SK-N-SH (cell line): ENCODE results near the gene RAE1.

ENCODE experiments used
- EZH2phosphoT487 ChIP-seq: fragments of 200-600 bp; sonication (generic); IDR thresholded peaks from 2 replicates; pipeline ENCODE4 v1.6.1; 2017; ENCODE audit warnings: low read depth, mixed run types, mild to moderate bottlenecking, antibody characterized with exemption, moderate library complexity, borderline replicate concordance
- MAX ChIP-seq: IDR thresholded peaks from 2 replicates; pipeline ENCODE4 v1.4.0; 2012; ENCODE audit warnings: low read depth
- NFIC ChIP-seq: IDR thresholded peaks from 2 replicates; pipeline ENCODE4 v1.4.0; 2012; ENCODE audit warnings: borderline replicate concordance
- POLR2AphosphoS5 ChIP-seq: IDR thresholded peaks from 2 replicates; pipeline ENCODE4 v1.6.1; 2012; ENCODE audit warnings: low read depth, low read length
- RAD21 ChIP-seq: IDR thresholded peaks from 2 replicates; pipeline ENCODE4 v1.6.1; 2012; ENCODE audit warnings: mild to moderate bottlenecking, low read length
- TEAD4 ChIP-seq: IDR thresholded peaks from 2 replicates; pipeline ENCODE4 v1.4.0; 2012; ENCODE audit warnings: mild to moderate bottlenecking, borderline replicate concordance; ENCODE audit not compliant: insufficient read depth
- TF ChIP-seq, protein P1 (sequence below): fragments of 200-600 bp; sonication (generic); IDR thresholded peaks from 2 replicates; pipeline ENCODE4 v1.6.1; 2017; ENCODE audit warnings: antibody characterized with exemption, mild to moderate bottlenecking, moderate library complexity

DNA sequence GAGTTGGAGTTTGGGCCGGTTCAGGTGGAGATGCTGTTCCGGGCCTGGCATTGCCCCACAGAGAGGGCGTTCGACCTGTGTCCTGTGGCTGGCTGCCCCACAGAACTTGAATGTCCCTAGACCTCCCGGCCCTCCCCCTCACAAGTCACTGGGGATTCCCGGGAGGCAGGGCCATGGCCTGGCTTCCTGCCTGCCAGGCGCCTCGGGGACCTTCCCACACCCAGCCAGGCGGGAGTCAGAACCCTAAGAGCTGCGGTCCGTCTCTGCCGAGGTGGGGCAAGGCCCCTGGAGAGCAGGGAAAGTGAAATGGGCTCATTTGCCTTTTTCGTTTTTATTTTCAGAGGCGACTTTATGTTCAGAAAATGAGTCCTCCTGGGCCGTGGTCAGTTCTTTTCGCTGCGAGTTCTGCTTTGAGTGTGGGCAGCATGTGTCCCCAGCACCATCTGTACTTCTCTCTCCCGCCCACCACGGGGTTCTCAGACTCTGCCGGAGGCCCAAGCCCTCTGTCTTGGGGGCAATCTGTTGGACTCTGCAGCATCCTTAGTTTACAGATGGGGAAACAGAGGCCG is 48.6 kb downstream of the RAE1 start:
- TF ChIP-seq, protein P1, sequence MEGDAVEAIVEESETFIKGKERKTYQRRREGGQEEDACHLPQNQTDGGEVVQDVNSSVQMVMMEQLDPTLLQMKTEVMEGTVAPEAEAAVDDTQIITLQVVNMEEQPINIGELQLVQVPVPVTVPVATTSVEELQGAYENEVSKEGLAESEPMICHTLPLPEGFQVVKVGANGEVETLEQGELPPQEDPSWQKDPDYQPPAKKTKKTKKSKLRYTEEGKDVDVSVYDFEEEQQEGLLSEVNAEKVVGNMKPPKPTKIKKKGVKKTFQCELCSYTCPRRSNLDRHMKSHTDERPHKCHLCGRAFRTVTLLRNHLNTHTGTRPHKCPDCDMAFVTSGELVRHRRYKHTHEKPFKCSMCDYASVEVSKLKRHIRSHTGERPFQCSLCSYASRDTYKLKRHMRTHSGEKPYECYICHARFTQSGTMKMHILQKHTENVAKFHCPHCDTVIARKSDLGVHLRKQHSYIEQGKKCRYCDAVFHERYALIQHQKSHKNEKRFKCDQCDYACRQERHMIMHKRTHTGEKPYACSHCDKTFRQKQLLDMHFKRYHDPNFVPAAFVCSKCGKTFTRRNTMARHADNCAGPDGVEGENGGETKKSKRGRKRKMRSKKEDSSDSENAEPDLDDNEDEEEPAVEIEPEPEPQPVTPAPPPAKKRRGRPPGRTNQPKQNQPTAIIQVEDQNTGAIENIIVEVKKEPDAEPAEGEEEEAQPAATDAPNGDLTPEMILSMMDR: no peak
- TF ChIP-seq POLR2AphosphoS5 (no peak), EZH2phosphoT487 (no peak), TEAD4 (no peak), NFIC (no peak), RAD21 (no peak), MAX (no peak)
